ENCODE measurements around the gene CMIP. TPM values are rescaled to one million over a fixed set of nuclear protein-coding genes. Genes with fewer than 3 reads are reported as not detected.

CMIP gene
- total RNA-seq, 1 donor from 2014 or later: 19.1 TPM

GRCh38 chr16:81707411-81708265 lies 263.0 kb downstream of the CMIP start:
- DNase-seq (ENCODE audit: low read depth): no peak
- no peak overlapping the region for H3K4me3 ChIP-seq (ENCODE audit: low read depth, low read length)
- TF ChIP-seq CTCF (conservative IDR thresholded peaks at IDR 0.05; ENCODE audit: low read depth, low read length): no peak

- TF ChIP-seq CTCF (conservative IDR thresholded peaks at IDR 0.05; ENCODE audit: low read depth, low read length): no peak
- H3K4me3 ChIP-seq (ENCODE audit: low read depth, low read length): no peak overlapping the region
- DNase-seq (ENCODE audit: low read depth): no peak
These were observed 263.8 kb downstream of the CMIP start for GRCh38 chr16:81708266-81709015.

- H3K4me3 ChIP-seq (ENCODE audit: low read depth, low read length): no peak overlapping the region
- TF ChIP-seq CTCF (conservative IDR thresholded peaks at IDR 0.05; ENCODE audit: low read depth, low read length): no peak
- no peak for DNase-seq (ENCODE audit: low read depth)
These were observed 264.6 kb downstream of the CMIP start for GRCh38 chr16:81709016-81709900.

GRCh38 chr16:81710044-81710443 lies 265.4 kb downstream of the CMIP start:
- H3K4me3 ChIP-seq (ENCODE audit: low read depth, low read length): no peak overlapping the region
- TF ChIP-seq CTCF (conservative IDR thresholded peaks at IDR 0.05; ENCODE audit: low read depth, low read length): no peak
- no peak for DNase-seq (ENCODE audit: low read depth)

- no peak overlapping the region for H3K4me3 ChIP-seq (ENCODE audit: low read depth, low read length)
- TF ChIP-seq CTCF (conservative IDR thresholded peaks at IDR 0.05; ENCODE audit: low read depth, low read length): no peak
- DNase-seq (ENCODE audit: low read depth): no peak
These were observed 266.0 kb downstream of the CMIP start for GRCh38 chr16:81710596-81710995.

GRCh38 chr16:81711657-81712319 lies 267.2 kb downstream of the CMIP start:
- H3K4me3 ChIP-seq (ENCODE audit: low read depth, low read length): no peak overlapping the region
- no peak for DNase-seq (ENCODE audit: low read depth)
- TF ChIP-seq CTCF (conservative IDR thresholded peaks at IDR 0.05; ENCODE audit: low read depth, low read length): no peak
